ENCODE results near the gene TRIM37. TPM values are rescaled to one million over a fixed set of nuclear protein-coding genes. Genes with fewer than 3 reads are reported as not detected.

TRIM37 gene
- polyA plus RNA-seq, 1 of the 3 experiments (the other 2 are of a cell fraction): 20.5 TPM

- H3K79me2 ChIP-seq (ENCODE audit: insufficient read depth): peaks cover 5% of the 10 kb centered on the region; the same call in 1 of the 2 replicates
- H3K4me3 ChIP-seq (ENCODE audit: low read depth in 2 of 2, low read length in 1 of 2): no peak overlapping the region
- peaks cover 11% of the 10 kb centered on the region for H3F3A ChIP-seq (replicated peaks; ENCODE audit: insufficient read depth)
- peaks cover 38 to 51% of the 10 kb centered on the region in 2 experiments for H3K36me3 ChIP-seq (replicated peaks in 1 of 2; ENCODE audit: control insufficient read depth in 1 of 2, insufficient read depth in 2 of 2, low read length in 1 of 2)
- H3K4me1 ChIP-seq (ENCODE audit: control insufficient read depth in 1 of 2, insufficient read depth in 2 of 2, low read depth in 1 of 2, low read length in 1 of 2): no peaks in the 10 kb centered on the region
- POLR2A ChIA-PET: no interaction called here
- no peak overlapping the region for H3K4me2 ChIP-seq
- H2AFZ ChIP-seq (ENCODE audit: low read depth): no peak overlapping the region
- no peak overlapping the region for H3K9ac ChIP-seq
- no peaks in the 10 kb centered on the region for H3K9me3 ChIP-seq
- no peaks in the 10 kb centered on the region for H4K20me1 ChIP-seq (ENCODE audit: insufficient read depth)
- 87% methylated on average over 1 of the region's 1 CpG for WGBS (ENCODE audit: low lambda C conversion rate)
- H3K9me2 ChIP-seq: no peaks in the 10 kb centered on the region
- DNase-seq: no peak
- CTCF ChIA-PET: interaction anchor here (0.6 kb wide), 1 partner anchor 27 kb away, joined by 3 read pairs; no protein-coding TSS in a partner anchor
- no peaks in the 10 kb centered on the region for H3K27me3 ChIP-seq (ENCODE audit: insufficient read depth)
- TF ChIP-seq YY1 (IDR thresholded peaks at IDR 0.05; ENCODE audit: low read depth) (no peak), RXRA (IDR thresholded peaks at IDR 0.05; ENCODE audit: borderline replicate concordance, low read depth) (no peak), GABPA (IDR thresholded peaks at IDR 0.05; ENCODE audit: low read depth) (no peak)
- TF ChIP-seq, protein P1, sequence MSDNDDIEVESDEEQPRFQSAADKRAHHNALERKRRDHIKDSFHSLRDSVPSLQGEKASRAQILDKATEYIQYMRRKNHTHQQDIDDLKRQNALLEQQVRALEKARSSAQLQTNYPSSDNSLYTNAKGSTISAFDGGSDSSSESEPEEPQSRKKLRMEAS (IDR thresholded peaks at IDR 0.05; ENCODE audit: low read depth): no peak
- H3K27ac ChIP-seq (ENCODE audit: low read depth in 2 of 2, low read length in 1 of 2): no peak overlapping the region
These were observed 80.3 kb downstream of the TRIM37 start for GRCh38 chr17:59026176-59026939.

DNA sequence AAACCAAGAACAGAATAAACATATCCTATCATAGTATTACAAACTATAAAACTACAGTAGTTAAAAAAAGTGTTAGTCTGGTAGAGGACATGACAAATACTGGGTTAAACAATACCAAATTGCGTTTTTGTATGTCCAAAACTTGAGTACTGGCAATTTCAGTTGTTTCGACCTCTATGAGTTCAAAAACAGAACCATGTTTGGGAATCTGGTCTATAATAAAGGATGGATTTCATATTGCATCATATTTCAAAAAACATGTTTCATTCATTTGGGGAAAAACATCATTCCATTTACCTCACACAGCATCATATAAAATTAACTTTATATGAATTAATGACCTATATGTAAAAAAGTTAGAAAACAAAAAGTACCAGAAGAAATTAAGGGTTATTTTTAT, 81.8 kb downstream of the TRIM37 start:
- CTCF ChIA-PET: interaction anchor here (1.1 kb wide), 1 partner anchor 314 kb away, joined by 3 read pairs; no protein-coding TSS in a partner anchor
- WGBS (ENCODE audit: low lambda C conversion rate): 91% methylated on average over 2 of the region's 2 CpGs
- TF ChIP-seq ELF1 (IDR thresholded peaks at IDR 0.05) (no peak), FOXM1 (IDR thresholded peaks at IDR 0.05; ENCODE audit: low read depth) (no peak), FOXJ3 (CRISPR knock-in tag; IDR thresholded peaks at IDR 0.05) (no peak), FOSL2 (IDR thresholded peaks at IDR 0.05; ENCODE audit: borderline replicate concordance, low read depth) (no peak), SMC3 (IDR thresholded peaks at IDR 0.05; ENCODE audit: low read depth, low read length) (no peak), NFIC (IDR thresholded peaks at IDR 0.05; ENCODE audit: borderline replicate concordance) (no peak), EP300 (IDR thresholded peaks at IDR 0.05; ENCODE audit: borderline replicate concordance in 1 of 2, low read depth in 1 of 2, low read length in 1 of 2) (no peak), TEAD4 (IDR thresholded peaks at IDR 0.05; ENCODE audit: borderline replicate concordance, insufficient read depth) (no peak), GABPA (IDR thresholded peaks at IDR 0.05; ENCODE audit: low read depth) (no peak), IRF3 (IDR thresholded peaks at IDR 0.05; ENCODE audit: low read depth, low read length) (no peak), CHD2 (IDR thresholded peaks at IDR 0.05; ENCODE audit: low read length, partially characterized antibody) (no peak), CTCF (IDR thresholded peaks at IDR 0.05) (no peak), RCOR1 (IDR thresholded peaks at IDR 0.05; ENCODE audit: low read length) (no peak)
- TF ChIP-seq, protein P2, sequence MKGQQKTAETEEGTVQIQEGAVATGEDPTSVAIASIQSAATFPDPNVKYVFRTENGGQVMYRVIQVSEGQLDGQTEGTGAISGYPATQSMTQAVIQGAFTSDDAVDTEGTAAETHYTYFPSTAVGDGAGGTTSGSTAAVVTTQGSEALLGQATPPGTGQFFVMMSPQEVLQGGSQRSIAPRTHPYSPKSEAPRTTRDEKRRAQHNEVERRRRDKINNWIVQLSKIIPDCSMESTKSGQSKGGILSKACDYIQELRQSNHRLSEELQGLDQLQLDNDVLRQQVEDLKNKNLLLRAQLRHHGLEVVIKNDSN (IDR thresholded peaks at IDR 0.05; ENCODE audit: borderline replicate concordance, low read depth): no peak
- TF ChIP-seq, protein P1 (IDR thresholded peaks at IDR 0.05; ENCODE audit: low read depth): no peak

More for the DNA sequence above, 81.8 kb downstream of the TRIM37 start:
- no peak overlapping the region for H3K9ac ChIP-seq
- no peaks in the 10 kb centered on the region for H4K20me1 ChIP-seq (ENCODE audit: insufficient read depth)
- peaks cover 32 to 50% of the 10 kb centered on the region in 2 experiments for H3K36me3 ChIP-seq (replicated peaks in 1 of 2; ENCODE audit: control insufficient read depth in 1 of 2, insufficient read depth in 2 of 2, low read length in 1 of 2)
- H2AFZ ChIP-seq (ENCODE audit: low read depth): no peak overlapping the region
- no peaks in the 10 kb centered on the region for H3K4me1 ChIP-seq (ENCODE audit: control insufficient read depth in 1 of 2, insufficient read depth in 2 of 2, low read depth in 1 of 2, low read length in 1 of 2)
- peaks cover 13% of the 10 kb centered on the region; the same call in 1 of the 2 replicates for H3K79me2 ChIP-seq (ENCODE audit: insufficient read depth)
- no peaks in the 10 kb centered on the region for H3K9me3 ChIP-seq
- H3F3A ChIP-seq (replicated peaks; ENCODE audit: insufficient read depth): peaks cover 11% of the 10 kb centered on the region
- H3K27ac ChIP-seq (ENCODE audit: low read depth in 2 of 2, low read length in 1 of 2): no peak overlapping the region
- no peaks in the 10 kb centered on the region for H3K9me2 ChIP-seq
- H3K4me3 ChIP-seq (ENCODE audit: low read depth in 2 of 2, low read length in 1 of 2): no peak overlapping the region
- POLR2A ChIA-PET: no interaction called here
- H3K27me3 ChIP-seq (ENCODE audit: insufficient read depth): no peaks in the 10 kb centered on the region
- DNase-seq: no peak
- no peak overlapping the region for H3K4me2 ChIP-seq
